PC-9 (cell line): ENCODE data around the gene FMO4.

Experiments
- CTCF ChIP-seq: fragments of 200-600 bp; sonication (generic); conservative IDR thresholded peaks from 2 replicates; pipeline ENCODE4 v1.6.1; 2017; ENCODE audit warnings: mixed run types, antibody characterized with exemption, mild to moderate bottlenecking, moderate library complexity
- EZH2 ChIP-seq: fragments of 200-600 bp; sonication (generic); IDR thresholded peaks from 2 replicates; pipeline ENCODE4 v1.8.0; 2017; ENCODE audit warnings: antibody characterized with exemption, low read depth

DNA sequence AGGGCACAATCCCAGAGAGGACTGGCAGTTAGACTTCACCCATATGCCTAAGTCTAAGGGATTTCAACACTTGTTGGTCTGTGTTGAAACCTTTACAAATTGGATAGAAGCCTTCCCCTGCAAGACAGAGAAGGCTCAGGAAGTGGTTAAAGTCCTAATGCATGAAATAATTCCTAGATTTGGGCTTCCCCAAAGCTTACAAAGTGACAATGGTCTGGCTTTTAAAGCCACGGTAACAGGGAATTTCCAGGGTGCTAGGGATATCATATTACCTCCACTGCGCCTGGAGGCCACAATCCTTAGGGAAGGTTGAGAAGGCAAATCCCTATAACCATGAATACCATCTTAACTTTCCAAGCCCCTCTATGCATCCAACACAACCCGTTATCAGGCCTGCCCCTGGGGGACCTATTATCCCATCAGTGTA lies 3.3 kb upstream of the FMO4 start:
- TF ChIP-seq CTCF (no peak), EZH2 (no peak)
